HG02798 (cell line): ENCODE data around the gene MCM10.

Source experiments
- ATAC-seq: cut with Tn5 transposase; IDR thresholded peaks from one replicate; pipeline ENCODE4 v1.9.1; 2021; ENCODE audit warnings: mild to moderate bottlenecking; ENCODE audit not compliant: unreplicated experiment, poor library complexity

Gene MCM10

DNA sequence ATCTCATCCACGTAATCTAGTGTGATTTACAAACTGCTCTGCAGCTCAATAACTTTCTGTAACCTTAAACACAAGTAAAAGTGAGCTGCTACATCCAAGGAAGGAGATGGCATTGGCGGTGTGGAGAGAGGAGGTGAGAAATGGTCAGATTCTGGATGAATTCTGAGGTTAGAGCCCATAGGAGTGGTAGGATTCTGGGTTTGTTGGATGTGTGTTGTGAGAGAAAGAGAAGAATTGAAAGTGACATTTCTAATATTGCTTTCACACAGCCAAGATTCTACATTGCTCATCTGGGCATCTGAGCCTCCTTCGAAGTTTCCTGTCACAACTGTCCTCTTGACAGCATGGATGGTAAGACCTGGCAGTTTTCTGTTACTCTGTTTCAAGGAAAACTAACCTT lies 2.5 kb downstream of the MCM10 start:
- ATAC-seq = no peak

GRCh38 chr10:13165177-13165576 lies 3.8 kb downstream of the MCM10 start:
- no peak for ATAC-seq

DNA sequence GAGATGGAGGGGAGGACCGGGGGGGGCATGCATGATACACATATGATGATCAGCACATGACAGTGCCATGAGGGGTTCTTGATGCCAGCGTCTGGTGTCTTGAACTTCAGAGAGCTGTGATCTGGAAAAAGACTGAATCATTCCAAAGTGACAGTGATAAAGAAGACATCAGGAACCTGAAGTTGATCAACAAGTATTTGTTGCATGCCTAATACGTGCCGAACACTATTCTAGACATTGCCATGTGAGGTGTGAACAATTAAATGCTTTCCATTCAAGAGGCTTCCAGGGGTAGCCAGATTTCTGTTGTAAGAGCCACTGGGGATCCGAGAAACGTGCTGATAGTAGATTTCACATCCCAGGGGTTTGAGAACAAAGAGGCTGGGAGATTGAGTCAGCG lies 6.2 kb downstream of the MCM10 start:
- no peak for ATAC-seq

- ATAC-seq = no peak
Observed at GRCh38 chr10:13168781-13169180, 7.4 kb downstream of the MCM10 start.

- ATAC-seq = no peak
Observed at GRCh38 chr10:13173616-13174015, 12.3 kb downstream of the MCM10 start.

DNA sequence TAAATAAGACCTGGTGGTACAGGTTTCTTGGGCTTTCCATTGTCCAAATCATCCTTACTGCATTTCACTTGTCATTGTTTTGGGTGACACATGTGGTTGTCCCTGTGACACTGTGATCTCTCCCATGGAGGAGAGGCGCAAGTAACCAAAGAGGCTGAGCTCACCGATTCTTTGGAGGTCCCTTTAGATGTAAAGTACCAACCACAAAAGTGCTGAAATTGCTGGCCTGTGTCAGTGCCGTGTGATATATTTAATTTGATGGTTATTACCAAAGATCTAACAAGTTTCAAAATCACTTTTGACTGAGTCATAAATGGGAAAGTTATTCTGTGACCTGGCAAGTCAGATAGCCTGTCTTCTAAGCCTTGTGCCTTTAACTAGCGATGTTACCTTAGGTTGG lies 19.4 kb downstream of the MCM10 start:
- peak; percentile 51 for ATAC-seq

GRCh38 chr10:13182424-13182823 lies 21.1 kb downstream of the MCM10 start:
- ATAC-seq = no peak

DNA sequence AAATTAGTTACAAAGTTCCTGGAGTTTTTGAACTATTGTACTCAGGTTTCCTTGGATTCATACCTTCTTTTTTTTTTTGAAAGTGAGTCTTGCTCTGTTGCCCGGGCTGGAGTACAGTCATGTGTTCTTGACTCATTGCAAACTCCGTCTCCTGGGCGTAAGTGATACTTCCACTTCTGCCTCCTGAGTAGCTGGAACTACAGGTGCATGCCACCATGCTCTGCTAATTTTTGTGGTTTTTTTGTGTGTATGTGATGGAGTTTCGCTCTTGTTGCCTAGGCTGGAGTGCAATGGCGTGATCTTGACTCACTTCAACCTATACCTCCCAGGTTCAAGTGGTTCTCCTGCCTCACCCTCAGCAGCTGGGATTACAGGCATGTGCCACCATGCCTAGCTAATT lies 22.3 kb downstream of the MCM10 start:
- peak; percentile 69 for ATAC-seq

DNA sequence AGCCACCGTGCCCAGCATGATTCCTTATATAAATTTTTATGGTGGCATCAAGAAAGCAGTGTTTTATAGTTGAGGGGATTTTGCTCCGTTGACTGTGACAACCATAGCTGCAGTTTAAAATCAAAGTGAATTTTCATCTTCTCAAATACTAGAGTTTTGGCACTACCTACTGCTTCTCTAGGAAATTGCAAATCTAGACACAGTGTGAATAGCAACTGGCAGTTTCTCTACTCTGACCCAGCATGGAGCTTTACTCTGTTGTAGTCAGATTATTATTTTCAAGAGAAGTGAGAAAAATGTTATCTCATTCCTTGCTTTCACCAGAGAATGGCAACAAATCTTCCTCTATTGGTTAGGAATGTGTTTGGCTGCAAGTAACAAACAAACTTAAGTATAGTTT lies 22.9 kb downstream of the MCM10 start:
- no peak for ATAC-seq

DNA sequence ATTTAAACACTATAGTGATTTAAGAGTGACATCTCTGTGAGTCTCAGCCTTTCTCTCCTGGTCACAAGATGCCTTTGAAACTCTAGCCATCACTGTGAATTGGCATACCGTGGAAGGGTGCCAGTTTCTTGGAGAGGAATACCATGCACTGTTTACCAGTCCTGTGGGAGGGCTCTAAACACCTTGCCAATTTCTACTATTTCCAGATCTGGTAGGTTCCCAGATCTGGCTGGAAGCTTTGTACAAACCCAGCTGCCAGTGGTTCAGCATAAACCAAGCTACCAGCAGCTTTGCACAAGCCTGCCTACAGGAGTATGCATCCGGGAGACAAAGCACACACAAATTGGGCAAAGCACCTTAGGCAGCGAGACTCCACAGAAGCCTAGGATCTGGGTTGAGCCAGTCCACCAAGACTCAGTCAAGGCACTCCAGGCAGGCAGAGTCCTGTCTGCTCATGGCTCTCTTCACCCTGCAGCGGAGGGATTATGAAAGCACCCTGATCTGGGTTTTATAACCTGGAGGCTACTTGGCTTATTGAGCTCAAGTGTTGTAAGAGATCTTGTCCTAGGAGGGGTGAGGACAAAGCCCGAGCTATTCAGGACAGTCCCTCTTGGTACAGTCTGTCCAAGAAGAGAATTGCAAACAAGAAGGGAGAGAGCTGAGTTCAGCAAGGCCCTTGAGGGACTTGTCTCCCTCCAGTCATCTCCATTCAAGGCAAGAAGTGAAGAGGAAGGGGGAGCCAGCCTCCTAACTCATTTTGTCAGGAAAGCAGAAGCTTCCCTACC lies 23.6 kb downstream of the MCM10 start:
- no peak for ATAC-seq

- ATAC-seq = no peak
Observed at GRCh38 chr10:13187135-13187534, 25.8 kb downstream of the MCM10 start.

GRCh38 chr10:13188593-13188992 lies 27.2 kb downstream of the MCM10 start:
- ATAC-seq = no peak

GRCh38 chr10:13189961-13190360 lies 28.6 kb downstream of the MCM10 start:
- no peak for ATAC-seq

DNA sequence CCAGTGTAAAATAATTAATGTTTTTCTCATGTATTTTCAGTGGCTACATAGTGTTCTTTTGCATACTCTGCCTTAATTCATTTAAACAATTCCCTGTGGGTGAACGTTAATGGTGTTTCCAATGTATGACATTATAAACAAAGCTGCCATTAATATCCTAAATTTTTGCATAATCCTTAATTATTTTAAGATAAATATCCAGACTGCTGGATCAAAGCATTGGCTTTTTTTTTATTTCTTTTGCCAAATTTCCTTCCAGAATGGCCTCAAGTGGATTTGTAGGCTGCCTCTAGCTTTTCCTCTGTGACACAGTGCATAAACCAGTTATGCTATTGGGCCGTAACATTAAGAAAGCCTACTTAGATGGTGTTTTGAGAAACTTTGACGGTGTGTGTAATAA lies 29.5 kb downstream of the MCM10 start:
- no peak for ATAC-seq

DNA sequence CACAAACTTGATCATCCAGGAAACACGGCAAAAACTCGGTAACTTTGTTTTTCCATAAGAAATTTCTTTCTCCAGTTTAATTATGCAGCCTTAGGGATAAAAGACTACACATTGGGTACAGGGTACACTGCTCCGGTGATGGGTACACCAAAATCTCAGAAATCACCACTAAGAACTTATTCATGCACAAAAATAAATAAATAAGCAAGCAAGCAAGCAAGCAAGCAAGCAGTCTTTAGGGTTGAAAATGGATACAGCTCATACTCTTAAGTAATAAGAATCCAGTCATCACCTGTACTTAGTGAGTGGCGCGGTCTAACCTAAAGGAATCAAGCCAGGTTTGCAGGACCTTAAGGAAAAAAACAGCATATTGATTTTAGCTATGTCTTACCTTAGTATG lies 30.0 kb downstream of the MCM10 start:
- ATAC-seq = no peak

- ATAC-seq = no peak
Observed at GRCh38 chr10:13193637-13194036, 32.3 kb downstream of the MCM10 start.

- ATAC-seq = no peak
Observed at GRCh38 chr10:13195016-13195415, 33.7 kb downstream of the MCM10 start.

DNA sequence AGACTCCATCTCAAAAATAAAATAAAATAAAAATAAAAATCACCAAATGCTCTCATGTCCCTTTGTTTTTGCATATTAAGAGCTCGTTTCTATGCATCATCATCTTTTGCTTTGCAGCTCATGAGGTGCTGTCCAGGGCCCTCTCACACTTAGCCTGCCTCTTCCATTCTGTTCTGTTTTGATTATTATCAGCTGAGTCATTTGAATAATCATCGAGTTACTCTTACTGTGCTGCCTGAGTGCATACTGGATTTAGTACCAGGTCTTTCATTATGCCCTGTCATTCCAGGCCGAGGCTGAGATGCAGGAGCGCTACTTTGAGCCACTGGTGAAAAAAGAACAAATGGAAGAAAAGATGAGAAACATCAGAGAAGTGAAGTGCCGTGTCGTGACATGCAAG lies 39.8 kb downstream of the MCM10 start:
- no peak for ATAC-seq

GRCh38 chr10:13206091-13206490 lies 44.7 kb downstream of the MCM10 start:
- ATAC-seq = no peak

GRCh38 chr10:13206546-13207443 lies 45.4 kb downstream of the MCM10 start:
- ATAC-seq = no peak

- ATAC-seq = no peak
Observed at GRCh38 chr10:13213163-13213562, 51.8 kb downstream of the MCM10 start.

DNA sequence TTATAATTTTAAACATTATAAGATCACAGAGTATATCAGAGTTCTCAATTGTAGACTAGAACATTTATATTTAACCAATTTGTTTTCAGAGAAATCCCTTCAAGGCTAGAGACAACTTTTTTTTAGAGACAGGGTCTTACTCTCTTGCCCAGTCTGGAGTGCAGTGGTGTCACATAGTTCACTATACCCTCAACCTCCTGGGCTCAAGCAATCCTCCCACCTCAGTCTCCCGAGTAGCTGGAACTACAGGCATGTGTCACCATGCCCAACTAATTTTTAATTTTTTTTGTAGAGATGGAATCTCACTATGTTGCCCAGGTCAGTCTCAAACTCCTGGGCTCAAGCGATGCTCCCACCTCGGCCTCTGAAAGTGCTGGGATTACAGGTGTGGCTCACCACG lies 57.5 kb downstream of the MCM10 start:
- no peak for ATAC-seq
